Right atrium auricular region (tissue), 2 donors: Measurements from ENCODE around the gene PPM1H. TPM values are rescaled to one million over a fixed set of nuclear protein-coding genes. Genes with fewer than 3 reads are reported as not detected.
"Not testable (repeated sequence)": the region's sequence is repeated elsewhere in the genome, so short reads cannot be mapped to it uniquely, and the experiment has no call there.

Experiments used
- DNase-seq: peaks from one replicate; pipeline ENCODE4 v3.0.0-alpha.2; 2019; ENCODE audit warnings: low spot score
- H3K27ac ChIP-seq, 2 donors: fragments of 200-600 bp; sonication (generic); 1 replicate in 1 of 2; 2 replicates in 1 of 2; pipeline ENCODE4 v1.5.1; 2016 to 2019
- H3K27me3 ChIP-seq, 2 donors: fragments of 200-600 bp; sonication (generic); one replicate each; pipeline versions ENCODE4 v1.5.1 to v1.6.0; 2017 to 2019
- H3K36me3 ChIP-seq: fragments of 200-600 bp; sonication (generic); one replicate; pipeline ENCODE4 v1.5.1; 2016
- H3K4me1 ChIP-seq, 2 donors: fragments of 200-600 bp; sonication (generic); one replicate each; pipeline versions ENCODE4 v1.5.1 to v1.6.0; 2017 to 2019
- H3K4me3 ChIP-seq, 2 donors: fragments of 200-600 bp; sonication (generic); 1 replicate in 1 of 2; 2 replicates in 1 of 2; pipeline ENCODE4 v1.5.1; 2017 to 2019; ENCODE audit warnings: mild to moderate bottlenecking in 1 of 2, moderate library complexity in 1 of 2
- H3K9me3 ChIP-seq, 2 donors: fragments of 200-600 bp; sonication (generic); one replicate each; pipeline ENCODE4 v1.5.1; 2019
- CTCF ChIP-seq, 2 donors: fragments of 200-600 bp; sonication (generic); IDR thresholded peaks; one replicate each; pipeline ENCODE4 v1.5.1; 2019; ENCODE audit warnings: antibody characterized with exemption in 2 of 2
- total RNA-seq, 2 donors: library from RNA; depleted of rRNA; stranded (reverse); fragments of >200 nt; gene quantifications; one replicate each; pipeline ENCODE4 v1.1.0, GENCODE V29; 2016

Gene PPM1H
- total RNA-seq, 2 donors from 2014 or later = 3.1 to 5.0 TPM

DNA sequence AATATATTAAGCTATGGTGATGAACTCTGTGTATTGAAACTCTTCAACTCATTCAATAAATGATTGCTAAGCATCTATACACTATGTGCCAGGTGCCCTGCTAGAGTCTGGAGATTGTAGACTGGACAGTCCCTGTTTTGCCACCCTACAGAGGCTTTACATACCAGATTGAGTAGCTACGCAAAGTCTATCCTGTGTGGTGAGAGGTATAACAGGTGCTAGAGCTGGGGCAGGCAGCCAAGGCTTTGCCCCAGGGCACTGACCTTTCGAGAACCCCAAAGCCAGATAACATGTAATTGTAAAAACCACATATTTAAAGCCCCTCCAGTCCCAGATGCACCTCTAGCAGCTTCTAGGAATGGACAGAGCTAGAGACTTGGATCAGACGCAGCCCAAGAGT lies 52.8 kb downstream of the PPM1H start:
- DNase-seq = no peak
- Histone ChIP-seq H3K27me3 (no peaks in the 10 kb centered on the region), H3K36me3 (no peaks in the 10 kb centered on the region), H3K27ac (no peak overlapping the region), H3K9me3 (no peaks in the 10 kb centered on the region), H3K4me3 (no peak overlapping the region), H3K4me1 (no peaks in the 10 kb centered on the region)
- no peak for TF ChIP-seq CTCF (IDR thresholded peaks at IDR 0.05)

DNA sequence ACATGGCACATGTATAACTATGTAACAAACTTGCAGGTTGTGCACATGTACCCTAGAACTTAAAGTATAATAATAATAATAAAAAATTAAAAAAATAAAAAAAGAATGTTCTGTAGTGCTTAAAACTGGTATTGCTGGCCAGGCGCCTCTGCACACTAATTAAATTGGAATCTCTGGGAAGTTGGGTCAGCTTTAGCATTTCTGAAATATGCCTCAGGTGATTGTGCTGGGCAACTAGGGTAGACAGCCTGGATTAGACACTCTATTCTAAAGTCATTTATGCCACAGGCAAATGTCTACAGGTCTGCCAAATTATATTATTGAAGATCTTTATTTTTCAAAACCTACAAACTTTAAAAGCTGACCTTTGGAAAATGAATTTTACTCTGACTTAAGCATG lies 55.3 kb downstream of the PPM1H start:
- Histone ChIP-seq H3K27me3 (no peaks in the 10 kb centered on the region), H3K36me3 (no peaks in the 10 kb centered on the region), H3K4me1 (no peaks in the 10 kb centered on the region), H3K9me3 (no peaks in the 10 kb centered on the region), H3K4me3 (no peak overlapping the region), H3K27ac (no peak overlapping the region)
- DNase-seq = no peak
- no peak for TF ChIP-seq CTCF (IDR thresholded peaks at IDR 0.05)

- H3K27me3 ChIP-seq, H3K4me1 ChIP-seq, H3K4me3 ChIP-seq, H3K36me3 ChIP-seq, DNase-seq, H3K27ac ChIP-seq, H3K9me3 ChIP-seq: not testable (repeated sequence)
These were observed 55.7 kb downstream of the PPM1H start for GRCh38 chr12:62879228-62879627.

- Histone ChIP-seq H3K27me3 (no peaks in the 10 kb centered on the region), H3K27ac (no peak overlapping the region), H3K9me3 (no peaks in the 10 kb centered on the region), H3K4me3 (no peak overlapping the region), H3K36me3 (no peaks in the 10 kb centered on the region), H3K4me1 (no peaks in the 10 kb centered on the region)
- no peak for TF ChIP-seq CTCF (IDR thresholded peaks at IDR 0.05)
- DNase-seq = no peak
These were observed 56.7 kb downstream of the PPM1H start for GRCh38 chr12:62878211-62878610.

DNA sequence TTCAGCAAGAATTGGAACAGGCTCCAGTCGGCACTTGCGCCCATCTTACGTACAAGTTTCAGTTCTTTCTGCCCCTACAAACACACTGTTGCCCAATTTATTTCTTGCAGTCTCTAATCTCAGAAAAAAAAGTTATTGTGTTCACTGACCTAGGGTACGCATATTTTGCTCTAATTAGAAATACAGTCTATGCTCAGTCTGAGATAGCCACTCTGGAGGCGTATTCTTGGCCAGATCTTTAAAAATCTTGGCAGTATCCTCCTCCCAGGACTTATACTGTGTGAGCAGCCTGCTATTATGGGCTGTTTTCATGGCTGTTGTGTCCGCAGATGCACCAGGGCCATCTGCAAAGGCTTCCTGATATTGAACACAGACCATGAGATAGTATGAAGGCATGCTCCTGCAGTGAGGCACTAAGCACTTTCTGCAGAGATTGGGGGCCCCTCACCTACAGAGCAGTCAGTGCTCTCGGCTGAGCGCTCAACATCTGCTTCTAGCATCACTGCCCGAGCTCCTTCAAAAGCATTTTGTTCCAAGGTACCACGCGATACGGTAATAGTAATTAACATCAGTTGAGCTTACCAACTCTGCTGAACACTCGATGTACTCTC lies 57.9 kb downstream of the PPM1H start:
- no peak for TF ChIP-seq CTCF (IDR thresholded peaks at IDR 0.05)
- Histone ChIP-seq H3K4me1 (no peaks in the 10 kb centered on the region), H3K9me3 (no peaks in the 10 kb centered on the region), H3K4me3 (peak overlapping the region in 1 of 2 donors; percentile 7), H3K27me3 (no peaks in the 10 kb centered on the region), H3K27ac (no peak overlapping the region), H3K36me3 (no peaks in the 10 kb centered on the region)
- DNase-seq = no peak

GRCh38 chr12:62873826-62874448 lies 61.0 kb downstream of the PPM1H start:
- no peaks in the 10 kb centered on the region for H3K36me3 ChIP-seq

More at GRCh38 chr12:62873826-62874448, 61.0 kb downstream of the PPM1H start:
- TF ChIP-seq CTCF (IDR thresholded peaks at IDR 0.05) = no peak
- Histone ChIP-seq H3K4me3 (no peak overlapping the region), H3K27ac (no peak overlapping the region), H3K9me3 (no peaks in the 10 kb centered on the region), H3K27me3 (no peaks in the 10 kb centered on the region), H3K4me1 (no peaks in the 10 kb centered on the region)
- DNase-seq = no peak
